ENCODE results near the gene LAMB3. TPM values are rescaled to one million over a fixed set of nuclear protein-coding genes. Genes with fewer than 3 reads are reported as not detected.

LAMB3 gene
- total and polyA plus RNA-seq, 4 donors: 14.6 to 121 (median 68.6) TPM

DNA sequence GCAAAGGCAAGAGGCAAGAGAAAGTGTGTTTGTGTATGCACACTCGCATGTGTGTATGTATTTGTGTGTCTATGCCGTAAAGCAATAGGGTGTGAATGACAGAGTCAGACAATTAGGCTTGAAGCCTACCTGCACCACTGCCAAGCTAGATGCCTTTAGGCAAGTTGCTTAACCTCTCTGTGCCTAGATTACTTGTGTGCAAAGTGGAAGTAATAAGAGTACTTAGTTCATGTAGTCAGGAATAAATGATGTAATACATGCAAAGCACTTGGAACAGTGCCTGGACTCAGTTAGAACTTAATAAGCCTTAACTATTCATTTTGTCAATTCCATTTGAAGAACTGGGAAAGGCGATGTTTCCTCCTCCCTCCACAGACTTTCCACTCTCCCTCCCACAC is 31.7 kb downstream of the LAMB3 start:
- H3K36me3 ChIP-seq (ENCODE audit: control insufficient read depth in 4 of 4, insufficient read depth in 4 of 4, low read length in 4 of 4): peaks cover 0 to 4% (median under 1%) of the 10 kb centered on the region in 4 donors
- H3K9me3 ChIP-seq (ENCODE audit: control insufficient read depth in 4 of 4, insufficient read depth in 3 of 4, low read length in 3 of 4): no peaks in the 10 kb centered on the region
- no peaks in the 10 kb centered on the region for H3K27me3 ChIP-seq (ENCODE audit: control insufficient read depth in 3 of 3, insufficient read depth in 3 of 3, low read length in 2 of 3)
- DNase-seq (peak in 2 of 3 donors; percentile 59 to 84), ATAC-seq (ENCODE audit: insufficient read depth, low FRiP score) (no peak)
- H3K9ac ChIP-seq (ENCODE audit: insufficient read depth in 1 of 2, low read length in 2 of 2): peak overlapping the region in 1 of 2 donors; percentile 36
- TF ChIP-seq, protein P1, sequence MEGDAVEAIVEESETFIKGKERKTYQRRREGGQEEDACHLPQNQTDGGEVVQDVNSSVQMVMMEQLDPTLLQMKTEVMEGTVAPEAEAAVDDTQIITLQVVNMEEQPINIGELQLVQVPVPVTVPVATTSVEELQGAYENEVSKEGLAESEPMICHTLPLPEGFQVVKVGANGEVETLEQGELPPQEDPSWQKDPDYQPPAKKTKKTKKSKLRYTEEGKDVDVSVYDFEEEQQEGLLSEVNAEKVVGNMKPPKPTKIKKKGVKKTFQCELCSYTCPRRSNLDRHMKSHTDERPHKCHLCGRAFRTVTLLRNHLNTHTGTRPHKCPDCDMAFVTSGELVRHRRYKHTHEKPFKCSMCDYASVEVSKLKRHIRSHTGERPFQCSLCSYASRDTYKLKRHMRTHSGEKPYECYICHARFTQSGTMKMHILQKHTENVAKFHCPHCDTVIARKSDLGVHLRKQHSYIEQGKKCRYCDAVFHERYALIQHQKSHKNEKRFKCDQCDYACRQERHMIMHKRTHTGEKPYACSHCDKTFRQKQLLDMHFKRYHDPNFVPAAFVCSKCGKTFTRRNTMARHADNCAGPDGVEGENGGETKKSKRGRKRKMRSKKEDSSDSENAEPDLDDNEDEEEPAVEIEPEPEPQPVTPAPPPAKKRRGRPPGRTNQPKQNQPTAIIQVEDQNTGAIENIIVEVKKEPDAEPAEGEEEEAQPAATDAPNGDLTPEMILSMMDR (IDR thresholded peaks at IDR 0.05; ENCODE audit: control extremely low read depth, extremely low read depth): no peak
- no peak overlapping the region for H3K4me3 ChIP-seq
- H3K4me1 ChIP-seq (ENCODE audit: control insufficient read depth in 5 of 5, insufficient read depth in 5 of 5, low read length in 5 of 5): peaks cover 0 to 8% (median 7%) of the 10 kb centered on the region in 5 donors
- WGBS, 2 donors: 83% methylated on average over 3 of the region's 3 CpGs
- H3K27ac ChIP-seq (ENCODE audit: low read depth in 1 of 2, low read length in 1 of 2): no peak overlapping the region

DNA sequence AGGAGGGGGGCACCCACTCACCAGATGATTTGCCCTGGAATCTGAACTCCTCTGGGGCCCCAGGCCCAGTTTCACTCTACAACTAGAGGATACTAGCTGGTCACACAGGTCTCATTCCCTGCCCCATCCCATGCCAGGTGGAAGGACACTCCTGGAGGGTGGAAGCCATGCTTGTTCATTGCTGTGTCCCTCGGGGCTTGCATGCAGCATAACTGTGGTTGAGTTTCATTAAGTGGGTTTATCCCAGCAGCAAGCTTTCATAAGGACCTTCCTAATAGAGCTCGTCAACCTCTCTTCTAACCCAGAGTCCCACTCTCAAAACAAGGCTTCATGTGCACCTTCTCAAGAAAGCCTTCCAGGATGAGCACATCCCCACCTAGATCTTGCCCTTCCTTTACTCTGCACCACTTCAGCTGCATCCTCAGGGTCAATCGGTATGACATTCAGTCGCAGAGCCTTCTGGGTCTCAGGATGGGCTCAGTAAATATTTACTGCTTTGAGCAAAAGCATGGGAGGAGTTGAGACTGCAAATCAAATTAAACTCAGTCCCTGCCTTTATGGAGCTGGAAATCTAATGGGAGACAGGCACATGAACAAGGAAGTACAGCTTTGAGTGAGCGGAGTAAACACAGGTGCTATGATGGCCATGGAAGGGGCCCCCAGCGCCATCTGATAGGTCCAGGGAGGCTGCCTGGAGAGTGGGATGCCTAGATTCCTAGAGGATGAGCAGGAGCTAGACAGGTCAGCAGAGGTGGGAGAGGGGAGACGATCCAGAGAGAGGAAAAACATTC is 32.3 kb downstream of the LAMB3 start:
- Histone ChIP-seq H3K27me3 (ENCODE audit: control insufficient read depth in 3 of 3, insufficient read depth in 3 of 3, low read length in 2 of 3) (no peaks in the 10 kb centered on the region), H3K27ac (ENCODE audit: low read depth in 1 of 2, low read length in 1 of 2) (no peak overlapping the region), H3K36me3 (ENCODE audit: control insufficient read depth in 4 of 4, insufficient read depth in 4 of 4, low read length in 4 of 4) (peaks cover 0 to 4% (median 2%) of the 10 kb centered on the region in 4 donors), H3K9me3 (ENCODE audit: control insufficient read depth in 4 of 4, insufficient read depth in 3 of 4, low read length in 3 of 4) (no peaks in the 10 kb centered on the region), H3K4me1 (ENCODE audit: control insufficient read depth in 5 of 5, insufficient read depth in 5 of 5, low read length in 5 of 5) (peaks cover 0 to 8% (median 6%) of the 10 kb centered on the region in 5 donors), H3K4me3 (no peak overlapping the region), H3K9ac (ENCODE audit: insufficient read depth in 1 of 2, low read length in 2 of 2) (peak overlapping the region in 1 of 2 donors; percentile 36)
- WGBS, 2 donors: 79 to 81% methylated on average over 7 of the region's 7 CpGs
- TF ChIP-seq, protein P1 (IDR thresholded peaks at IDR 0.05; ENCODE audit: control extremely low read depth, extremely low read depth): no peak
- ATAC-seq (ENCODE audit: insufficient read depth, low FRiP score) (no peak), DNase-seq (no peak)

DNA sequence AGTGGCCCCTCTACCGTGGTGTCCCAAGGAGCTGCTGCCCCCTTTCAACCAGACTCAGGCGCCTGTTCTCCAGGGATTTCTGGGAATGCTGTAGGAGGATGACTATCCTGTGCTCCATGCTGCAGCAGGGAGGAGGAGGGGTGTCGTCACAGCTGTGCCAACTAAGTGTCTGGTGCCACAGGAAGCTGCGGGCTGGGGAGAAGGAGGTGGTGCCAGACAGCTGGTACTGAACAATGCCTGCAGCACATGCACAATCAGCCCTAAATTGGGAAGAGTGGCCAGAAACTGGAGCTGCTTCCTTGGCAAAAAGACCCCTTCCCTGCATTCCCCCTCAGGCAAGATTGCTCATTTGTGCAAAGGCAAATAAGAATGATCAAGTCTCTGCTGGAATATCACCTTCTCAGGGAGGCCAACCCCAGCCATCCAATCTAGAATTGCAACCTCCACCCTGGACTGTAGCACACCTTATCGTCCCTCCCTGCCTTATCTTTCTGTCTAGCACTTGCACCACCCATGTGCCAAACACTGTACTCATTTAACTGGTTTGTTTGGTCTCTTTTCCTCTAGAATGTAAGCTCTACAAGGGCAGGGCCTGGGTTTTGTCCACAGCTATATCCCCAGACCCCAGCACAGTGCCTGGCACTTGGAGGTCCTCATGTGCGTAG is 33.3 kb downstream of the LAMB3 start:
- Histone ChIP-seq H3K27ac (ENCODE audit: low read depth in 1 of 2, low read length in 1 of 2) (no peak overlapping the region), H3K4me1 (ENCODE audit: control insufficient read depth in 5 of 5, insufficient read depth in 5 of 5, low read length in 5 of 5) (peaks cover 0 to 8% (median 6%) of the 10 kb centered on the region in 5 donors), H3K9me3 (ENCODE audit: control insufficient read depth in 4 of 4, insufficient read depth in 3 of 4, low read length in 3 of 4) (no peaks in the 10 kb centered on the region), H3K27me3 (ENCODE audit: control insufficient read depth in 3 of 3, insufficient read depth in 3 of 3, low read length in 2 of 3) (no peaks in the 10 kb centered on the region), H3K9ac (ENCODE audit: insufficient read depth in 1 of 2, low read length in 2 of 2) (no peak overlapping the region), H3K36me3 (ENCODE audit: control insufficient read depth in 4 of 4, insufficient read depth in 4 of 4, low read length in 4 of 4) (peaks cover 0 to 5% (median 2%) of the 10 kb centered on the region in 4 donors), H3K4me3 (no peak overlapping the region)
- TF ChIP-seq, protein P1 (IDR thresholded peaks at IDR 0.05; ENCODE audit: control extremely low read depth, extremely low read depth): no peak
- DNase-seq: no peak
- ATAC-seq (ENCODE audit: insufficient read depth, low FRiP score): no peak
- whole genome bisulfite sequencing, 2 donors: 66 to 67% methylated on average over 6 of the region's 6 CpGs
